Activated T-cell treated with anti-CD3 and anti-CD28 coated beads, Interleukin-2, amount 50 U/mL, for 24 hours (primary cell): ENCODE data around the gene INPP5A.

Experiments
- DNase-seq: peaks from one replicate; pipeline ENCODE4 v3.0.0-alpha.2; 2020
- H3K27ac Mint-ChIP-seq: 2 replicates; pipeline ENCODE4 v1.8.0; 2020; ENCODE audit warnings: mild to moderate bottlenecking, mixed read lengths
- H3K27me3 Mint-ChIP-seq: 2 replicates; pipeline ENCODE4 v1.8.0; 2020; ENCODE audit warnings: mixed read lengths
- H3K36me3 Mint-ChIP-seq: 2 replicates; pipeline ENCODE4 v1.8.0; 2020; ENCODE audit warnings: low read depth, mixed read lengths
- H3K4me1 Mint-ChIP-seq: 2 replicates; pipeline ENCODE4 v1.8.0; 2020; ENCODE audit warnings: low read depth, mixed read lengths
- H3K4me3 Mint-ChIP-seq: 2 replicates; pipeline ENCODE4 v1.8.0; 2020; ENCODE audit warnings: mild to moderate bottlenecking, moderate library complexity, mixed read lengths
- H3K9me3 Mint-ChIP-seq: 2 replicates; pipeline ENCODE4 v1.8.0; 2020; ENCODE audit warnings: mixed read lengths

The INPP5A gene

DNA sequence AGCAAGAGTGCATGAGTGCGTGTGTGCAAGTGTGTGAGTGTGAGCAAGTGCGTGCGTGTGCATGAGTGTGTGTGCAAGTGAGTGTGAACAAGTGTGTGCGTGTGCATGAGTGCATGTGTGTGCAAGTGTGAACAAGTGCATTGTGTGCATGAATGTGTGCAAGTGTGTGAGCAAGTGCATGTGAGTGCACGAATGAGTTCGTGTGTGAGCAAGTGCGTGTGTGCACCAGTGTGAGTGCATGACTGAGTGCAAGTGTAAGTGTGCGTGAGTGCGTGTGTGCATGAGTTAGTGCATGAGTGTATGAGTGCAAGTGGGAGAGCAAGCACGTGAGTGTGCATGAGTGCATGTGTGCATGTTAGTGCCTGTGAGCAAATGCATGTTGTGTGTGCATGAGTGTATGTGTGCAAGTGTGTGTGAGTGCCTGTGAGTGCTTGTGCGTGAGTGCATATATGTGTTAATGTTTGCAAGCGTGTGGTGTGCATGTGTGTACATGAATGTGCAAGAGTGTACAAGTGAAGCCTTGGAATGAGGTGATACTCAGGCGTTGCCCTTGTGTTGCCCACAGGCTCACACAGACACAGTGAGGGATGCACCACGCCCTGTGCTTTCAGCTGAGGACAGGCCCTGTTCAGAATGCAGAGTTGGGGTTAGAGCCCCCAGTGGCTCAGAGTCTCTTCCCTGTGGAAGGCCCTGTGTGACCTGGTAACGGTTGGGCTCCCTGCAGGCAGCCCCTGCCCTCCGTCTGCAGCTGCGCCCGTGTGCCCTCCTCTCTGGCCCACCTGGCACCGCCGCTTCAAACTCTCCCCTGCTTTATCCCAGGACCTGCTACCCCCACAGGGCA, 151.2 kb downstream of the INPP5A start:
- Mint-ChIP-seq H3K36me3 (peaks cover 24% of the 10 kb centered on the region), H3K27ac (no peak overlapping the region), H3K27me3 (no peaks in the 10 kb centered on the region), H3K4me3 (no peak overlapping the region), H3K9me3 (peaks cover 2% of the 10 kb centered on the region), H3K4me1 (peaks cover 15% of the 10 kb centered on the region)
- DNase-seq, result no peak

DNA sequence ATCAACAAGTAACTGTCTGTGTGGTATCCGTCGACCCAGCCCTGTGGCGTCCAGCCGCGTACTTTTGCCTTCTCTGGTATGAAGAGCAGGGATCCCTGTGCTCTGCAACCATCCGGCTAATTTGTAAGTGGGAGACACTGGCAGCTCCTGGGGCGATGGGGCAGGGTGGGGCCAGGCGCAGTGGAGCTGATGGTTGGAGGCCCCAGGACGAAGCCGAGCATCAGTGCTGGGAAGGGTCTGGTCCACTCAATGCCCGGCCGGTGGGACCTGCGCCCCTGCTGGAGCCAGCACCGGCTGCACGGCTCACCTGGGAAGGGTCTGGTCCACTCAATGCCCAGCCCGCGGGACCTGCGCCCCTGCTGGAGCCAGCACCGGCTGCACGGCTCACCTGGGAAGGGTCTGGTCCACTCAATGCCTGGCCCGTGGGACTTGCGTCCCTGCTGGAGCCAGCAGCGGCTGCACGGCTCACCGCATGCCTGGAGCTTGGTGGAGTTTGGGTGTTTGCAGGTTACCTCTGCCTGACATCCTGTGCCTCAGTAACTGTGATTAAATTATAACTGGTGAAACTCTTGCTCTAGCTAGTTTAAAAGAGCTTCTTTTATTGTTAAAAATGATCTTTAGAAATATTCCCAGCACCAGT, 152.3 kb downstream of the INPP5A start:
- Mint-ChIP-seq H3K27me3 (no peaks in the 10 kb centered on the region), H3K9me3 (peaks cover 4% of the 10 kb centered on the region), H3K36me3 (peaks cover 24% of the 10 kb centered on the region), H3K27ac (no peak overlapping the region), H3K4me3 (no peak overlapping the region), H3K4me1 (peaks cover 6% of the 10 kb centered on the region)
- no peak for DNase-seq

DNA sequence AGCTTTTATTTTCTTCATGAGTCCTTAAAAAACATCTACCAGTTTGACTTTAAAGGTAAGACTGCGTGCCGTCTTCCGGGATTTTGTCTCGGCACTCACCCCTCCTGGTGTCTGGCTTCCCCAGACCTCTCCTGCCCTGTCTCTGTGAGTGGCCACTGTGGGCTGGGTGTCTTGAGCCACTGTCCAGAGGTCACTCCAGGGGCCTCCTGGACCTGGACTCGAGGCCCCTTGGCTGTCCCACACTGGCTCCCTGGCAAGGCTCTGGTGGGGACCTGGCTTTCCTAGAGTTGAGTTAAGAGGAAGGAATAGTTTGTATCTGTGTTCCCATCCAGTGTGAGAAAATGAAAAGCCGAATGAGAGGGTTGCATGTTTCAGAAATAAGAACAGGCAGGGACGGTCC, 152.8 kb downstream of the INPP5A start:
- Mint-ChIP-seq H3K9me3 (peaks cover 4% of the 10 kb centered on the region), H3K27me3 (no peaks in the 10 kb centered on the region), H3K36me3 (peaks cover 26% of the 10 kb centered on the region), H3K4me1 (no peaks in the 10 kb centered on the region), H3K27ac (no peak overlapping the region), H3K4me3 (no peak overlapping the region)
- DNase-seq, result no peak

DNA sequence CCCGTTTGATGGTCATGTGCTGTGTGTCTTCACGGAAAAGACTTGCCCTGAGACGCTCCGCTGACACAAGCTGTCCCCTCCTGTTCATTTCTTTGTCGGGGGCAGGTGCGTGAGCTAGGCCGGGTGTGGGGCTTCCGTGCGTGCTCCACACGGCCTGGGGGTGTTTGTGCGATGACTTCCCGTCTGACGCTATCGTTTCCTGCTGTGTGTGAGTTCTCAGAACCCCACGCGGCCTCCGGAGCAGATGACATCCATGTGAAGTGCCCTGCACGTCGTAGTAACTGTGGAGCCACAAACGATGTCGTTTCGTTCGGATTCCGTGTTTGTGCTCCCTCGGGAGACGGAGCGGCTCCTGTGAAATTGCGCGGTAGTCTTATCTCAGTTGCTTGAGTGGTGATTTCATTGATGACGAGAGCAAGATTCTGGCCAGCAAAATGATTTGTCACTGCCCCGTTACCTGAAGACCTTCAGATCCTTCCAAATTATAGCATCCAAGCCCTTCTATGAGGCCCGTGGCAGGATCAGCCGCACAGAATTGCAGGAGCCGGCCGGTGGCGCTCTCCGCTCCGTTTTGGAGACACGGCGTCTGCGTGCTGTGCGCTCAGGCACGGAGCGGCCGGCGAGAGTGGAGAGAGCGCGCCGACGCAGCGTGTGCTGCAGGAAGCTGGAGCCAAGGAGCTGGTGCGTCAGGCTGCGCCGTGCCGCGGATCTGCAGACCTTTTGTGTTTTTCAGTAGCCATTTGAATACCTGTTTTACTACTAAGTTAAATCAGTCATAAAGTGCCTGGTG, 153.4 kb downstream of the INPP5A start:
- DNase-seq, result no peak

DNA sequence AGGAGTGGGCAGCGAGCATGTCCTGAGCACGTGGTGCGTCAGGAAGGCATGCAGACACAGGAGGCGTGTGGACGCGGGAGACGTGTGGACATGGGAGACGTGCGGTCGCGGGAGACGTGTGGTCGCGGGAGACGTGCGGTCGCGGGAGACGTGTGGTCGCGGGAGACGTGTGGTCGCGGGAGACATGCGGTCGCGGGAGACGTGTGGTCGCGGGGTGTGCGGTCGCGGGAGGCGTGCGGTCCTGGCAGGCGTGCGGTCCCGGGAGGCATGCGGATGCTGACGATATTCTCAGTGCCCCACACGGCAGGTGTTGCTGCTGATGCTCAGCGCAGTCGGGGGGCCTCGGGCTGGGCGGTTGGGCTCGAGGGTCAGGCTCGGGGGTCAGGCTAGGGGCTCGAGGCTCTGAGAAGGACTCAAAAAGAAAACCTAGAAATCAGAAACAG, 154.1 kb downstream of the INPP5A start:
- no peak for DNase-seq
- Mint-ChIP-seq H3K27me3 (no peaks in the 10 kb centered on the region), H3K9me3 (peaks cover 4% of the 10 kb centered on the region), H3K4me1 (peaks cover 2% of the 10 kb centered on the region), H3K27ac (no peak overlapping the region), H3K36me3 (peaks cover 30% of the 10 kb centered on the region), H3K4me3 (no peak overlapping the region)

More for the DNA sequence above, 153.4 kb downstream of the INPP5A start:
- no peaks in the 10 kb centered on the region for H3K27me3 Mint-ChIP-seq
- H3K4me1 Mint-ChIP-seq, result peaks cover 1% of the 10 kb centered on the region
- H3K27ac Mint-ChIP-seq, result no peak overlapping the region
- peaks cover 4% of the 10 kb centered on the region for H3K9me3 Mint-ChIP-seq
- no peak overlapping the region for H3K4me3 Mint-ChIP-seq
- peaks cover 27% of the 10 kb centered on the region for H3K36me3 Mint-ChIP-seq

DNA sequence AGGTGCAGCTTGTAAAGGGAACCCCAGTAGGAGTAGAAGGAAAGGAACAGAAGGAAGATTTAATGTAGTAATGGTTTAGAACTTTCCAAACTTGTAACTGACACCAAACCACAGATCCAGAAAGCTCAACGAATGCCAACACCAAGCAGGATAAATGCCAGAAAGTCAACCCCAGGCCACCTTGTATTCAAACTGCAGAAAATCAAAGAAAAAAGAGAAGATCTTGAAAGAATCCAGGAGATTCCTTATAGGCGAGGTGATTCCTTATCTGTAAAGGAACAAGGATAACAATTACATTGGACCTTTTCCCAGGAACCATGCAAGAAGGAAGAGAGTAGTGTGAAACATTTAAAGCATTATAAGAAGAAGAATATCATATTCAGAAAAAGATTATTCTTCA, 154.7 kb downstream of the INPP5A start:
- no peak overlapping the region for H3K27ac Mint-ChIP-seq
- H3K4me1 Mint-ChIP-seq, result peaks cover 2% of the 10 kb centered on the region
- H3K27me3 Mint-ChIP-seq, result no peaks in the 10 kb centered on the region
- no peak for DNase-seq
- H3K9me3 Mint-ChIP-seq, result peaks cover 4% of the 10 kb centered on the region
- H3K4me3 Mint-ChIP-seq, result no peak overlapping the region
- peaks cover 34% of the 10 kb centered on the region for H3K36me3 Mint-ChIP-seq

DNA sequence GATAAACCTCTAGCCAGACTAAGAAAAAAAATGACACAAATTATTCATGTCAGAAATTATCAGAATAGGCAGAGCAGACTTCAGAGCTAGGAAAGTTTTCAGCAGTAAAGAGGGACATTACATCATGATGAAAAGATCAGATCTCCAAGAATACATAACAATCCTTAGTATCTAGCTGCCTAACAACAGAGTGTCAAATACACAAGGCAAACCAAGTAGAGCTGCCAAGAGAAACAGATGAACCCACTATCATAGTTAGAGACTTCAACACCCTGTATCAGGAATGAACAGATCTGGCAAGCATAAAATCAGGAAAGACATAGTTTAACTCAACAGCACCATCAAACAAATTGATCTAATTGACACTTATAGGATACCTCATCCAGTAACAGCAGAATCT, 156.1 kb downstream of the INPP5A start:
- Mint-ChIP-seq H3K27me3 (no peaks in the 10 kb centered on the region), H3K27ac (no peak overlapping the region), H3K36me3 (peaks cover 47% of the 10 kb centered on the region), H3K4me1 (peaks cover 2% of the 10 kb centered on the region), H3K9me3 (peaks cover 4% of the 10 kb centered on the region), H3K4me3 (no peak overlapping the region)
- DNase-seq, result no peak

DNA sequence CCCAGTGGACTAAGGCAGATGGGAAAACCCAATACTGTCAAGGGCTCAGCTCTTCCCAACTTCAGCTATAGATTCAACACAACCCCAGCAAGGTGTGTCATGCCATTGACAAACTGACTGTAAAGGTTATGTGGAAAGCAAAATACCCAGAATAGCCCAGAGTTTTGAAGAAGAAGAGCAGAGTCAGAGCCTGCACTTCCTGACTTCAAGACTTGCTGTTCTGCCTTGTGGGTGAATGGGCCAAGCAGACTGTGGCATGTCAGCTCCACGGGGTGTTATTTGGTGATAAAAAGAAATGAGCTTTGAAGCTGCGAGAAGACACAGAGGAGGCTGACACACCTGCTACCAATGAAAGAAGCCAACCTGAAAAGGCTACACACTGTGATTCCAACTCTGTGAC, 158.6 kb downstream of the INPP5A start:
- DNase-seq, result no peak
- no peaks in the 10 kb centered on the region for H3K27me3 Mint-ChIP-seq
- peaks cover 2% of the 10 kb centered on the region for H3K4me1 Mint-ChIP-seq
- peaks cover 4% of the 10 kb centered on the region for H3K9me3 Mint-ChIP-seq
- H3K4me3 Mint-ChIP-seq, result no peak overlapping the region
- H3K27ac Mint-ChIP-seq, result no peak overlapping the region
- peaks cover 44% of the 10 kb centered on the region for H3K36me3 Mint-ChIP-seq

DNA sequence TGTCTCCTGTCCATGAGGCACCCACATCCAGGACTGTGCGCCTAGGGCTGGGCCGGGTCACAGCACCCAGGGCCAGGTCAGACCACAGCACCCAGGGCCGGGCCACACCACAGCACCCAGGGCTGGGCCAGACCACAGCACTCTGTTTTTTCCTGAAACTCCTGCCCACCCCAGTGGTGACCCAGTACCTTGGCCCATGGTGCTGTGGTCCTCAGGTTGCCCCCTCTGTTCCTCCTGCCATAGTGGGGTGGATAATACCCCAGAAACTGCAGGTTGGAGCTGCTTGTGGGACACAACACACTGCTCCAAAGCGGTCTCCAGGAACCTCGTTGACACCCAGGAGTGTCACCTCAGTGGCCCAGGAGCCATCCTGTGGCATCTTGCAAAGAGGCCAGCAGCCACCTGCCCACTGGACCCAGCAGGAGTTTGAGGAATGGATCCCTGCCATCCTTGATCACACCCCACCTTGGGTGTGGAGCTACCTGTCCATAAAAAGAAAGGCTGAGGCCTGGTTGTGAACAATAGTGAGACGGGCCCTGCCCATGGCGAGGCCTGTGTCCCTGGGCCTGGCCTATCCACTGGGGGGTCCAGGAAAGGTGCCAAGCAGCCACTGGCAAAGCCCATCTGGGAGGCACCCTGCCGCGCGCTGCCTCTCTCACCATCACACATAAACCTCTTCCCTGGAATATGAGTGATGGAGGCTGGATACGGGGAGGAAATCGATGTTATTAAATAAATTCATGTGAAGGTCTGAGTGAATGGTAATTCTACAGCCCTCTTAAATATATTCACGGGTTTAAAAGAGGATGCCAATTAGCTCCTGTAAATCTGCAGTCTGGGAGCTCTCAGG, 159.4 kb downstream of the INPP5A start:
- DNase-seq, result no peak
- Mint-ChIP-seq H3K27ac (no peak overlapping the region), H3K4me3 (no peak overlapping the region), H3K4me1 (peaks cover 2% of the 10 kb centered on the region), H3K36me3 (peaks cover 38% of the 10 kb centered on the region), H3K9me3 (peaks cover 4% of the 10 kb centered on the region), H3K27me3 (no peaks in the 10 kb centered on the region)

DNA sequence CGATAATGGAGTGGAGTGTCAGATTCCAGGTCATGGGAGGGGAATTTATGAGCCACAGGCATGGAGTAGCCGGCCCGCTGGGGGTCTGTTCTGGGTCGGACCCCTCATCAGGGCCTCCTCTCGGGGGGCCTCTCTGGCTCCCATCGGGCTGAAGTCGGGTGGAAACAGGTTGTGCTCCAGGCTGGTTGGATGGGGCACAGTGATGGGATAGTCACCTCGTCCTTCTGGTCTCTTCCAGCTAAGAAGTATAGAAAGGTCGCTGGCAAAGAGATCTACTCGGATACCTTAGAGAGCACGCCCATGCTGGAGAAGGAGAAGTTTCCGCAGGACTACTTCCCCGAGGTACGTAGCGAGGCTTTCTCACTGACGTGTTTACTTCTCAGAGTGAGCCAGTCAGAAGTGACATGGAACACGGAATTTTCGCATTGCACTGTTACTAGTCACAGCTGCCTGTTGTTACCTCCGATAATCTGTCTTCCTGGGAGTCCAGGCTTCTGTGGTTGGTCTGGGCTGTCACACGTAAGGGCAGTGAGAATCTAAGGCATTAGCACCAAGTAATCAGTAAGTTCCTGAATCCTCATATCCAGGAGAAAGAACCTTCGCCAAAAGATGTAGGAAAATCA, 160.1 kb downstream of the INPP5A start:
- Mint-ChIP-seq H3K27me3 (no peaks in the 10 kb centered on the region), H3K27ac (no peak overlapping the region), H3K36me3 (peaks cover 38% of the 10 kb centered on the region), H3K9me3 (peaks cover 4% of the 10 kb centered on the region), H3K4me1 (peaks cover 2% of the 10 kb centered on the region), H3K4me3 (no peak overlapping the region)
- no peak for DNase-seq

DNA sequence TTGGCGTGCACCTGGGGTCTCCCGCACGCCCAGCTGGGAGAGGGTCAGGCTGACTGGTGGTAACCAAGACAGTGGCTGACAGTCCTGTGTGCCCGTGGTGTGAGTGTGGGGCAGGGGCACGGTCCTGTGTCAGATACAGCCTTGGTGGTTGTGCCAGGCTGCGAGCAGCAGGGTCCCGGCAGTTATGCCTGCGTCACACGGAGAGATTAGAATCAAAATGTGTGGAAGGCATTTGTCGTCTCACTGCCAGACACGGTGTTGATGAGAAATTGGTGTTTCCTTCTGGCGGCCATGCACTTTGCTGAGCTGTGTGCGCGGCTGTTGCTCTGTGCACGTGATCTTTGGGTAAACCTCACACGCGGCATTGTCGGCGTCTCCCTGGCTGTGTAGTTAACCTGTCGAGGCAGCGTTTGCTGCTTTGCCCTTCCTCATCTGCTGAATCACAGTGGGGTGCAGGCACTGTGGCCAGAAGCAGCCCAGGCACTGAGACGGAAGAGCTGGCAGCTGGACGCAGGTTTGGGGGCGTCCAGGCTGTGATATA, 160.7 kb downstream of the INPP5A start:
- no peak for DNase-seq
- Mint-ChIP-seq H3K36me3 (peaks cover 40% of the 10 kb centered on the region), H3K4me1 (peaks cover 2% of the 10 kb centered on the region), H3K4me3 (no peak overlapping the region), H3K27ac (no peak overlapping the region), H3K27me3 (no peaks in the 10 kb centered on the region), H3K9me3 (peaks cover 4% of the 10 kb centered on the region)

DNA sequence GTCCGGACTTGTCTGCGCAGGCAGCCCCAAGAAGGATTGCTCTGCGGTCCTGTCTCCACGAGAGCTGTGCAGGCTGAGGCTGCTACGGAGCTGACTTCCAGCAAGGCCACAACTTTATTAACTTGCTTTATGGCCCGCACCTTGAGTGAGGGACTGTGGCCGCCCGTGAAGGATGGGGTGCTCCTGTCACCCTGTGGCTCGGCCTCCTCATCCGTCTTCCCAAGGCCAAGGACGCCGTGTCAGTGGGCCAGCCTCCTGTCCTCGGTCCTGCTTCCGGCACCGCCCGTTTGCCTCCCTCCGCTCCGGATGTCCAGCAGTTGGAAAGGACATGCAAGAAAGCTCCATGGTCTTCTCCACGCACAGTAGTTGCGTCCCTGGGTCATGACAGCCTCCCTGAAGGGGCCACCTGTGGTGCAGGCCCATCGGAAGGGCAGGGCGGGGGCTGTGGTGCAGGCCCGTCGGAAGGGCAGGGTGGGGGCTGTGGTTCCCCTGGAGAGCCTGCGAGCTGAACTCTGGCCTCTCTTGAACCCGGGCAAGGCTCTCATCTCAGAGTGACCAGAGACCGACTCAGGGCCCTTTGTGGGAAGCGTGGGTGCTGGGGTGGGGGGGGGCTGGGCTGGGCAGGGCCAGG, 161.3 kb downstream of the INPP5A start:
- Mint-ChIP-seq H3K4me3 (no peak overlapping the region), H3K4me1 (peaks cover 2% of the 10 kb centered on the region), H3K27ac (no peak overlapping the region), H3K9me3 (peaks cover 1% of the 10 kb centered on the region), H3K27me3 (no peaks in the 10 kb centered on the region), H3K36me3 (peaks cover 45% of the 10 kb centered on the region)
- DNase-seq, result no peak
